Osteocyte (in vitro differentiated cells): Measurements from ENCODE around the gene EML1. TPM values are rescaled to one million over a fixed set of nuclear protein-coding genes. Genes with fewer than 3 reads are reported as not detected.

ENCODE experiments used
- DNase-seq: peaks from one replicate; pipeline ENCODE4 v3.0.0; 2021; ENCODE audit warnings: mixed read lengths; ENCODE audit not compliant: unreplicated experiment; ENCODE audit errors: extremely low spot score
- H3K27ac Mint-ChIP-seq: one replicate; pipeline ENCODE4 v1.8.0; 2021; ENCODE audit warnings: mild to moderate bottlenecking, mixed read lengths; ENCODE audit not compliant: unreplicated experiment
- H3K27me3 Mint-ChIP-seq: one replicate; pipeline ENCODE4 v1.8.0; 2021; ENCODE audit warnings: mixed read lengths; ENCODE audit not compliant: unreplicated experiment
- H3K36me3 Mint-ChIP-seq: one replicate; pipeline ENCODE4 v1.8.0; 2021; ENCODE audit warnings: mixed read lengths; ENCODE audit not compliant: unreplicated experiment
- H3K4me1 Mint-ChIP-seq: one replicate; pipeline ENCODE4 v1.8.0; 2021; ENCODE audit warnings: mixed read lengths; ENCODE audit not compliant: unreplicated experiment
- H3K4me3 Mint-ChIP-seq: one replicate; pipeline ENCODE4 v1.8.0; 2021; ENCODE audit warnings: mild to moderate bottlenecking, moderate library complexity, mixed read lengths; ENCODE audit not compliant: unreplicated experiment
- H3K9me3 Mint-ChIP-seq: one replicate; pipeline ENCODE4 v1.8.0; 2021; ENCODE audit warnings: mixed read lengths; ENCODE audit not compliant: unreplicated experiment
- CTCF ChIP-seq: fragments of 200-600 bp; sonication (generic); IDR thresholded peaks from 2 replicates; pipeline ENCODE4 v1.5.0; 2021; ENCODE audit warnings: antibody characterized with exemption, mild to moderate bottlenecking, moderate library complexity
- total RNA-seq: library from RNA; stranded (reverse); gene quantifications from 2 replicates; pipeline ENCODE4 v1.2.1, GENCODE V29; 2021

The EML1 gene
- total RNA-seq, 1 donor from 2014 or later = 34.8 TPM

GRCh38 chr14:99794151-99794780 is 1.1 kb downstream of the EML1 start:
- peaks cover 5% of the 10 kb centered on the region for H3K9me3 Mint-ChIP-seq
- H3K4me1 Mint-ChIP-seq = peaks cover 40% of the 10 kb centered on the region
- peaks cover 3% of the 10 kb centered on the region for H3K36me3 Mint-ChIP-seq
- peak overlapping the region; percentile 73 for H3K27ac Mint-ChIP-seq
- no peak for TF ChIP-seq CTCF
- DNase-seq = no peak
- H3K27me3 Mint-ChIP-seq = no peaks in the 10 kb centered on the region
- H3K4me3 Mint-ChIP-seq = peak overlapping the region; percentile 80

GRCh38 chr14:99795046-99795445 is 1.8 kb downstream of the EML1 start:
- peaks cover 5% of the 10 kb centered on the region for H3K9me3 Mint-ChIP-seq
- H3K4me3 Mint-ChIP-seq = peak overlapping the region; percentile 80
- no peak for DNase-seq
- no peak overlapping the region for H3K27ac Mint-ChIP-seq
- TF ChIP-seq CTCF = no peak
- peaks cover 3% of the 10 kb centered on the region for H3K36me3 Mint-ChIP-seq
- H3K4me1 Mint-ChIP-seq = peaks cover 39% of the 10 kb centered on the region
- H3K27me3 Mint-ChIP-seq = no peaks in the 10 kb centered on the region

DNA sequence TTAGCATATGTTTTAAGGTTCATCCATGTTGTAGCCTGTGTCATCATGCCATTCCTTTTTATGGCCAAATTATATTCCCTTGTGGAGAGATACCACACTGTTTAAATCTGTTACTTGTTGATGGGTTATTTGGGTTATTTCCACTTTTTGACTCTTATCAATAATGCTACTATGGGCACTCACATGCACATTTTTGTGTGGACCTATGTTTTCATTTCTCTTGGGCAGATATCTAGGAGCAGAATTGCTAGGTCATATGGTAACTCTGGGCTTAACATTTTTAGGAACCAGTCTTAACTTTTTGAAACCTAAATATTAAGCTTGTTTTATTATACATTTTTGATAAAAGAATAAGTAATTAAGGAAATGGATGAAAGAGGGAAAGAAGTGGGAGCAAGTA is 4.0 kb downstream of the EML1 start:
- H3K27ac Mint-ChIP-seq = no peak overlapping the region
- peaks cover 31% of the 10 kb centered on the region for H3K4me1 Mint-ChIP-seq
- DNase-seq = no peak
- H3K9me3 Mint-ChIP-seq = peaks cover 5% of the 10 kb centered on the region
- TF ChIP-seq CTCF = no peak
- no peaks in the 10 kb centered on the region for H3K27me3 Mint-ChIP-seq
- H3K36me3 Mint-ChIP-seq = peaks cover 3% of the 10 kb centered on the region
- no peak overlapping the region for H3K4me3 Mint-ChIP-seq

DNA sequence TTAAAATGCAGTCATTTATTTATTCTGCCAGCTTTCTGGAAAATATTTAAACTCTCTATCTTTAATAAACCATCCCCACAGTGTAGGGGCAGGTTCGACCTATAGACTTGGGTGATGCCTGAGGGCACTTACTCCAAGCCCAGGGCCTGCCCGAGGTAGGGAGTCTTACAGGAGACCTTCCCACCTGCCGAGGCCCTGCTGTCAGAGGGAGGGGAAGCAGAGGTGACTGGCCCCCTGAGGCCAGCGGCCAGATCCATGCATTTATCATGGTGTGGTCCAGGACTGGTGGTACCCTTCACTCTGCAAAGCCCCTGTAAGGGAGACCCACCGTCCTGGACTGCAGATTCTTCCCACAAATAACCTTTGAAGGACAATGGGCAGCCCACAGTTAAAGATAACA is 7.6 kb downstream of the EML1 start:
- H3K27ac Mint-ChIP-seq = no peak overlapping the region
- no peak for TF ChIP-seq CTCF

GRCh38 chr14:99802301-99803105 is 9.3 kb downstream of the EML1 start:
- DNase-seq = no peak
- no peaks in the 10 kb centered on the region for H3K36me3 Mint-ChIP-seq
- H3K4me1 Mint-ChIP-seq = peaks cover 11% of the 10 kb centered on the region
- H3K27me3 Mint-ChIP-seq = no peaks in the 10 kb centered on the region
- no peaks in the 10 kb centered on the region for H3K9me3 Mint-ChIP-seq
- H3K27ac Mint-ChIP-seq = peak overlapping the region; percentile 1
- no peak overlapping the region for H3K4me3 Mint-ChIP-seq
- no peak for TF ChIP-seq CTCF

More for the DNA sequence above, 7.6 kb downstream of the EML1 start:
- no peak for DNase-seq
- H3K4me3 Mint-ChIP-seq = no peak overlapping the region
- H3K4me1 Mint-ChIP-seq = peaks cover 13% of the 10 kb centered on the region
- H3K27me3 Mint-ChIP-seq = no peaks in the 10 kb centered on the region
- peaks cover 5% of the 10 kb centered on the region for H3K9me3 Mint-ChIP-seq
- peaks cover 3% of the 10 kb centered on the region for H3K36me3 Mint-ChIP-seq
